Neural crest cell (in vitro differentiated cells): Measurements from ENCODE around the gene CD164. TPM values are rescaled to one million over a fixed set of nuclear protein-coding genes. Genes with fewer than 3 reads are reported as not detected.

Experiments used
- DNase-seq: peaks from one replicate; pipeline ENCODE4 v3.0.0; 2021; ENCODE audit warnings: low read depth, mixed read lengths, low spot score
- H3K27ac Mint-ChIP-seq: one replicate; pipeline ENCODE4 v1.8.0; 2021; ENCODE audit warnings: mild to moderate bottlenecking, mixed read lengths; ENCODE audit not compliant: unreplicated experiment
- H3K27me3 Mint-ChIP-seq: 2 replicates; pipeline ENCODE4 v1.8.0; 2021; ENCODE audit warnings: low read depth, mild to moderate bottlenecking, mixed read lengths
- H3K36me3 Mint-ChIP-seq: 2 replicates; pipeline ENCODE4 v1.8.0; 2021; ENCODE audit warnings: low read depth, mild to moderate bottlenecking, mixed read lengths
- H3K4me1 Mint-ChIP-seq: 2 replicates; pipeline ENCODE4 v1.8.0; 2021; ENCODE audit warnings: mixed read lengths
- H3K4me3 Mint-ChIP-seq: one replicate; pipeline ENCODE4 v1.8.0; 2021; ENCODE audit warnings: mild to moderate bottlenecking, mixed read lengths
- H3K9me3 Mint-ChIP-seq: 2 replicates; pipeline ENCODE4 v1.8.0; 2021; ENCODE audit warnings: mixed read lengths
- total RNA-seq: library from RNA; stranded (reverse); gene quantifications from 2 replicates; pipeline ENCODE4 v1.2.1, GENCODE V29; 2021
- TF ChIP-seq, protein P1 (sequence below): fragments of 200-600 bp; sonication (generic); conservative IDR thresholded peaks from 2 replicates; pipeline ENCODE4 v1.5.0; 2021; ENCODE audit warnings: antibody characterized with exemption, mild to moderate bottlenecking

Gene CD164
- total RNA-seq, 1 donor from 2014 or later, result 73.1 TPM

DNA sequence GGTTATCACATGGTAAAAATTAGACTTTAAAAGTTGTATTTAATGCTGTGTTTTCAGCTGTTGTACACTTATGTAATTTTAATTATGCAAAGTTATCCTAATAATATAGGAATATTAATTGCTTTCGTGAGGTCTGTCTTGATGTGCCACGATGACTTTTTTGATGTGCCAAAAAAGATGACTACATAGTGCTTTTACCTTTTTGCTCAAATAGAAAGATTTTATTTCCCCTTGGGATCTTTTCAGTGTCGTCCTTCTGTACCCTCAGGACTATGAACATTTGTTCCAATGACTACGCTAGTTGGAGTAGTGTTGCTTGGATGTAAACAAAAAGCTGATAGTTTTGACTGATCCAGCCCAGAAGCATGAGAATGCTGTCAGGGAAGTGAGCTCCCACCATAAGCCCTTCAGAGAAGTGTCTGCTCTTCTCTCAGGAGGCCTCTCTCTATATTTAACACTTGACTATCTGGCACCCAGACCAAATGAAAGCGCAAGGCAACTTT, 1.2 kb upstream of the CD164 start:
- Mint-ChIP-seq H3K27me3 (peaks cover 10% of the 10 kb centered on the region), H3K4me3 (peak overlapping the region; percentile 96), H3K27ac (no peak overlapping the region), H3K36me3 (no peaks in the 10 kb centered on the region), H3K9me3 (no peaks in the 10 kb centered on the region), H3K4me1 (peaks cover 39% of the 10 kb centered on the region)
- no peak for DNase-seq
- TF ChIP-seq, protein P1, sequence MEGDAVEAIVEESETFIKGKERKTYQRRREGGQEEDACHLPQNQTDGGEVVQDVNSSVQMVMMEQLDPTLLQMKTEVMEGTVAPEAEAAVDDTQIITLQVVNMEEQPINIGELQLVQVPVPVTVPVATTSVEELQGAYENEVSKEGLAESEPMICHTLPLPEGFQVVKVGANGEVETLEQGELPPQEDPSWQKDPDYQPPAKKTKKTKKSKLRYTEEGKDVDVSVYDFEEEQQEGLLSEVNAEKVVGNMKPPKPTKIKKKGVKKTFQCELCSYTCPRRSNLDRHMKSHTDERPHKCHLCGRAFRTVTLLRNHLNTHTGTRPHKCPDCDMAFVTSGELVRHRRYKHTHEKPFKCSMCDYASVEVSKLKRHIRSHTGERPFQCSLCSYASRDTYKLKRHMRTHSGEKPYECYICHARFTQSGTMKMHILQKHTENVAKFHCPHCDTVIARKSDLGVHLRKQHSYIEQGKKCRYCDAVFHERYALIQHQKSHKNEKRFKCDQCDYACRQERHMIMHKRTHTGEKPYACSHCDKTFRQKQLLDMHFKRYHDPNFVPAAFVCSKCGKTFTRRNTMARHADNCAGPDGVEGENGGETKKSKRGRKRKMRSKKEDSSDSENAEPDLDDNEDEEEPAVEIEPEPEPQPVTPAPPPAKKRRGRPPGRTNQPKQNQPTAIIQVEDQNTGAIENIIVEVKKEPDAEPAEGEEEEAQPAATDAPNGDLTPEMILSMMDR, result no peak

DNA sequence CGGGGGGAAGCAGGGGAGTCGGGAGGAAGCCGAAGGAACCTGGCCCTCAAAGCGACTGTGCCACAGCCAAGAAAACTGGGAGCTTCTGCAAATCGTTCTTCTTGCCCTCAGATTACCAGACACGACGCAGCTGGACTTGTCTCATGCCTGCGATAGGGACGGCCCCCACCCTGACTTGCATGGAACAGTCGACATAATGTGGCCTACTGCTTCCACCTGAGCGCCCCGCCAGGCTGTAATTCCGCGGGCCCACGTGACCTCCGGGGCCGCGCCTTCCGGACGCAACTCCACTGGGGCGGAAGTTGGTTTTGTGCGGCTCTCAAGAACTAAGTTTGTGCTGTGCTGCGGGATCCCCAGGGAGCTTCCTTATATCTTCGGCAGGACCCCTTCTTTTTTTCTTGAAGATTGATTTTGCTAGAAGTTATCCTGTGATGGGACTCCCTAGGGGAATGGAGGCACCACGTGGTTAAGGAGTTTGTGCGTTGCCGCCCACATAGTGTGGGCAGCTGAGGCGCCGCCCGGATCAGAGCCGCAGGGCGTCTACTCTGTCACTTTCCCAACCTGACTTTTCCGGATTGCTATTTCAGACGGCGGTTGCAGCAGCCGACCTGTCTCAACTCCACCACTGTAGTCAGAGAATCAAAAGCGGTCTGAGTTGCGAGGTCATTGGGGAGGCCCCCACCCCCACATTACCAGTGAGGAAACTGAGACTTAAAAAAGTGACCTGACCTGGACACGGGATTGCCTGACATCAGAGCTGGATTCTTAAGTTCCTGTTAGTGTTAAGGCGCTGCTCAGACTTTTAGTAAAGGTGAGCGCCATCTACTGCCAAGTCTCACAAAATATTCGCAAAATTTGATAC, 540 bp upstream of the CD164 start:
- peaks cover 39% of the 10 kb centered on the region for H3K4me1 Mint-ChIP-seq
- H3K4me3 Mint-ChIP-seq, result peak overlapping the region; percentile 96
- peaks cover 10% of the 10 kb centered on the region for H3K27me3 Mint-ChIP-seq
- peak; percentile 81 for DNase-seq
- H3K36me3 Mint-ChIP-seq, result peaks cover 2% of the 10 kb centered on the region
- peak overlapping the region; percentile 100 for H3K27ac Mint-ChIP-seq
- H3K9me3 Mint-ChIP-seq, result no peaks in the 10 kb centered on the region
- TF ChIP-seq, protein P1, result peak; percentile 76

DNA sequence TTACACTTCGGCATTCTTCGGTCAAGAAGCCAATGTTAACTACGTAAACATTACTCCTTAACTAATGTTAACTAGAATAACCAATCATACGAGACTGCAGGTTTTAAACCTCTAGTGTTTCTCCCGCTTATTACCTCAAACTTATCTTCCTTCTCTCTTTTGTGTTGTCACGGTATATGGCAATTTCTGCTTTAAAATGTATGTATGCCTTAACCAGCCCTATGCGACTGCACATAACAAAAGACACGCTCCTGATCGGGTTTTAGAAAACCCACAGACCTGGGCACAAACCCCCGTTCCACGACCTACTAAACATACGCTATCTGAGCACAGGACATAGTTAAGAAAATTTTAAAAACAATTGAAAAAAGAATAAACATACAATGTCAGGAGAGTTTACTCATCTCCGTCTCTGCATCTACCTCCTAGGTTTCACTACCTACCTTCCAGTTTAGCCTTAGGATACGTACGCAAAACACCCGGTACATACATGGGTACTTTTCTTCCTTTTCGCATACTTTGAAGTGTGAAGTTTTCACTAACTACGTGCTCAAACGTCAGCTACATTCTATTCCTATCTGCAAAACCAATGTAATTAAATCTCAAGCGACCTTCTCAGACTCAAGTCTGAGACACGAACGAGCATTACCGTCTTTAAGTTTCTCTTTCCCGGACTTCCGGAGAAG, 1.1 kb downstream of the CD164 start:
- Mint-ChIP-seq H3K27ac (peak overlapping the region; percentile 38), H3K36me3 (peaks cover 3% of the 10 kb centered on the region), H3K4me3 (peak overlapping the region; percentile 96), H3K27me3 (peaks cover 10% of the 10 kb centered on the region), H3K4me1 (peaks cover 39% of the 10 kb centered on the region), H3K9me3 (no peaks in the 10 kb centered on the region)
- TF ChIP-seq, protein P1, result no peak
- no peak for DNase-seq

DNA sequence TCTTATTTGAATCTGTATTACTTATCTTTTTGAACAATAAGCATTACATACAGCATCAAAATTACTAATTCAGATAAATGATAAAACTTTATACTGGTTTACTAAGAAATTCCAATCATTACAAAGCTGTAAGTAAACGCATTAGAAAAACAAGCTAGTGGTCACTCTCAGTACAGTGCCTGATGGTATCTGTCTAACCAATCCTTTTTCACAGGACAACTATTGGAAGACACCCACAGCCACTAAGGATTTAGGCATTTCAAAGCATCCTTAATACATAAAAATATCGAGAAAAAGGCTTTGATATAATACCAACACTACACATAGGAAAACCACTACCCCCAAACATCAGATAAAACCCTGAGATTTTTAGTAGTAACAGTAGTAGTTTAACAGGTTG, 2.6 kb downstream of the CD164 start:
- TF ChIP-seq, protein P1, result no peak
- peaks cover 6% of the 10 kb centered on the region for H3K36me3 Mint-ChIP-seq
- no peak for DNase-seq

DNA sequence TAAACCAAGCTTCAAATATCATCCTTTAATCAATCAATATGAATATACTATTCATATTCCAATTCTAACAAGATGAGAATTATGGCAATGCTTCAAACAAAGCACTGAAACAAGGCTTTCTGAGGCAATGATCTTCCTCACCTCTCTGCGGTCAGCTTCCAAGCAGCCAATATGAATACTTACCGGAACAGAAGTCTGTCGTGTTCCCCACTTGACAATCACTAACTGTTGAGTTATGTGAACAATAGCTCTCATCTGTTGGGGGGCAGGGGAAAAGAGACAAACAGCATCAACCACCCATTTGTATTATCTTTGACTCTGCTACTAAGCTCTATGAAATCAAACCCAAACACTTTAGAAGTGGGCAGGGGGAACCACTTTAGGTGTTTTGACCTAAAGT, 4.5 kb downstream of the CD164 start:
- Mint-ChIP-seq H3K4me3 (peak overlapping the region; percentile 44), H3K36me3 (peaks cover 14% of the 10 kb centered on the region), H3K4me1 (peaks cover 27% of the 10 kb centered on the region), H3K27ac (no peak overlapping the region), H3K27me3 (no peaks in the 10 kb centered on the region), H3K9me3 (no peaks in the 10 kb centered on the region)
- TF ChIP-seq, protein P1, result no peak
- DNase-seq, result no peak

More for the DNA sequence above, 2.6 kb downstream of the CD164 start:
- Mint-ChIP-seq H3K4me3 (peak overlapping the region; percentile 73), H3K27ac (no peak overlapping the region), H3K4me1 (peaks cover 38% of the 10 kb centered on the region), H3K9me3 (no peaks in the 10 kb centered on the region), H3K27me3 (peaks cover 4% of the 10 kb centered on the region)
